K562 (cell line): ENCODE measurements around the gene RPS27. TPM values are rescaled to one million over a fixed set of nuclear protein-coding genes. Genes with fewer than 3 reads are reported as not detected.

ENCODE experiments used
- ATAC-seq: fragments of 200-7000 bp; cut with Tn5 transposase; 3 replicates; pipeline ENCODE4 v1.9.1; 2020; ENCODE audit warnings: moderate library complexity
- BruUV-seq: library from RNA; stranded (reverse); fragments of 400-500 nt; replicated peaks from 2 replicates; lab custom pipeline; 2021; lab: Mats Ljungman, UMichigan
- CTCF ChIA-PET: fragments of 300-600 bp; formaldehyde crosslinking; extraction: SDS; loops from one replicate; lab custom pipeline; 2021; ENCODE audit warnings: low intra/inter-chr PET ratio; lab: Yijun Ruan, JAX
- POLR2A ChIA-PET: fragments of 300-600, 350-650 bp; sonication (Branson Sonifier 250); formaldehyde crosslinking; extraction: SDS; loops from one replicate; lab custom pipeline; 2021; ENCODE audit warnings: antibody characterized with exemption, inconsistent platforms; lab: Yijun Ruan, JAX
- DNase-seq, 4 experiments: peaks; one replicate each; pipeline versions ENCODE4 v3.0.0 to v3.0.0-alpha.2; 2011 to 2018; ENCODE audit warnings: low spot score in 3 of 4, mixed read lengths in 3 of 4; ENCODE audit errors: extremely low read depth in 1 of 4
- FAIRE-seq: peaks from 2 replicates; lab custom pipeline; 2011; peaks lifted over from hg19 to GRCh38; lab: Jason Lieb, UNC
- H2AFZ ChIP-seq: 2 replicates; pipeline ENCODE4 v1.6.0; 2011; ENCODE audit warnings: low read depth, low read length, control low read depth, inconsistent platforms
- H3K27ac ChIP-seq: fragments of 200-600 bp; 3 replicates; pipeline ENCODE4 v1.8.0; 2011; ENCODE audit warnings: low read depth, mild to moderate bottlenecking, control low read depth, inconsistent platforms, low read length, moderate library complexity, mixed read lengths; ENCODE audit errors: extremely low read depth
- H3K27me3 ChIP-seq, 2 experiments: fragments of 300-600 bp in 1 of 2; 2 replicates in 1 of 2; 3 replicates in 1 of 2; pipeline versions ENCODE4 v1.6.0 to v1.8.0; 2011; ENCODE audit warnings: inconsistent platforms in 2 of 2, low read length in 2 of 2, mild to moderate bottlenecking in 1 of 2, mixed read lengths in 1 of 2, moderate library complexity in 1 of 2; ENCODE audit not compliant: control insufficient read depth in 2 of 2, insufficient read depth in 2 of 2
- H3K36me3 ChIP-seq: fragments of 300-600 bp; 3 replicates; pipeline ENCODE4 v1.8.0; 2011; ENCODE audit warnings: mild to moderate bottlenecking, low read length, inconsistent platforms; ENCODE audit not compliant: control insufficient read depth, insufficient read depth
- H3K4me1 ChIP-seq, 2 experiments: fragments of 200-600 bp in 1 of 2; replicated peaks in 1 of 2; 2 replicates in 1 of 2; 3 replicates in 1 of 2; pipeline versions ENCODE4 v1.5.1 to v1.8.0; 2011; ENCODE audit warnings: inconsistent platforms in 2 of 2, low read length in 2 of 2, mild to moderate bottlenecking in 1 of 2, mixed read lengths in 1 of 2, moderate library complexity in 1 of 2; ENCODE audit not compliant: control insufficient read depth in 2 of 2, insufficient read depth in 2 of 2
- H3K4me2 ChIP-seq: 2 replicates; pipeline ENCODE4 v1.6.1; 2011; ENCODE audit warnings: low read length, control low read depth, inconsistent platforms, mixed read lengths; ENCODE audit not compliant: insufficient read depth
- H3K4me3 ChIP-seq: fragments of 200-600 bp; sonication (generic), shearing (Covaris generic); 2 replicates; pipeline ENCODE4 v1.5.1; 2016; ENCODE audit warnings: control low read depth, inconsistent platforms
- H3K79me2 ChIP-seq: fragments of 200-600 bp; 3 replicates; pipeline ENCODE4 v1.8.0; 2011; ENCODE audit warnings: low read length, inconsistent platforms; ENCODE audit not compliant: control insufficient read depth, insufficient read depth
- H3K9ac ChIP-seq, 2 experiments: 2 replicates each; pipeline versions ENCODE4 v1.6.0 to v1.6.1; 2011; ENCODE audit warnings: low read depth in 2 of 2, low read length in 2 of 2, control low read depth in 1 of 2, inconsistent platforms in 1 of 2, mild to moderate bottlenecking in 1 of 2, mixed read lengths in 1 of 2; ENCODE audit not compliant: insufficient read depth in 1 of 2
- H3K9me1 ChIP-seq: one replicate; pipeline ENCODE4 v1.6.0; 2011; ENCODE audit warnings: inconsistent platforms, mild to moderate bottlenecking, low read length, moderate library complexity; ENCODE audit not compliant: control insufficient read depth, insufficient read depth
- H3K9me3 ChIP-seq: replicated peaks from 2 replicates; pipeline ENCODE4 v1.5.1; 2011; ENCODE audit warnings: low read depth, low read length, inconsistent platforms; ENCODE audit not compliant: control insufficient read depth, insufficient read depth
- H4K20me1 ChIP-seq: replicated peaks from 2 replicates; pipeline ENCODE4 v1.6.1; 2011; ENCODE audit warnings: low read length, inconsistent platforms, mixed read lengths; ENCODE audit not compliant: control insufficient read depth, insufficient read depth
- ATF3 ChIP-seq, 2 experiments: fragments of 450-650 bp in 1 of 2; sonication (generic) in 1 of 2; formaldehyde crosslinking in 1 of 2; IDR thresholded peaks in 1 of 2; conservative IDR thresholded peaks in 1 of 2; 2 replicates each; pipeline versions ENCODE4 v1.6.1 to v1.8.1; 2016 to 2023; ENCODE audit warnings: mild to moderate bottlenecking in 2 of 2, moderate library complexity in 2 of 2, inconsistent platforms in 1 of 2, missing genetic modification reagents in 1 of 2
- NCOA1 ChIP-seq: fragments of 450-650 bp; IDR thresholded peaks from 2 replicates; pipeline ENCODE4 v1.6.1; 2016; ENCODE audit warnings: low read depth
- PREB ChIP-seq: sonication (generic); formaldehyde crosslinking; IDR thresholded peaks from 2 replicates; pipeline ENCODE4 v1.8.1; 2023; ENCODE audit warnings: mild to moderate bottlenecking, missing genetic modification reagents
- RFX7 ChIP-seq: fragments of 250-450 bp; sonication (Bioruptor Pico); IDR thresholded peaks from 2 replicates; pipeline ENCODE4 v1.5.1; 2021; ENCODE audit warnings: mild to moderate bottlenecking
- SMAD2 ChIP-seq: fragments of 150-350 bp; IDR thresholded peaks from 2 replicates; pipeline ENCODE4 v1.6.1; 2014; ENCODE audit warnings: low read depth, mild to moderate bottlenecking, low read length
- ZBTB11 ChIP-seq, 3 experiments: fragments of 200-800 bp in 1 of 3; fragments of 250-450 bp in 1 of 3; fragments of 450-650 bp in 1 of 3; sonication (Bioruptor Pico) in 1 of 3; sonication (Bioruptor generic) in 1 of 3; formaldehyde crosslinking in 1 of 3; IDR thresholded peaks; 2 replicates each; pipeline versions ENCODE4 v1.6.1 to v1.8.0; 2016 to 2022; ENCODE audit warnings: mild to moderate bottlenecking in 2 of 3, missing genetic modification characterization in 2 of 3, missing compliant biosample characterization in 1 of 3, moderate library complexity in 1 of 3
- ZNF12 ChIP-seq: sonication (generic); formaldehyde crosslinking; IDR thresholded peaks from 2 replicates; pipeline ENCODE4 v1.4.0; 2020; ENCODE audit warnings: mild to moderate bottlenecking, missing genetic modification reagents
- ZNF184 ChIP-seq: sonication (generic); formaldehyde crosslinking; IDR thresholded peaks from 2 replicates; pipeline ENCODE4 v1.5.0; 2020; ENCODE audit warnings: missing genetic modification reagents
- ZNF57 ChIP-seq: fragments of 450-650 bp; formaldehyde crosslinking; IDR thresholded peaks from 2 replicates; pipeline ENCODE4 v1.4.0; 2020; ENCODE audit warnings: mild to moderate bottlenecking, moderate library complexity
- WGBS: fragments of 100-300 bp; shearing (Covaris generic); methylation state at CpG from one replicate; pipeline ENCODE4 v1.1.6; 2016; ENCODE audit warnings: low coverage, mixed read lengths; ENCODE audit not compliant: insufficient coverage; ENCODE audit errors: missing lambda C conversion rate; 5-methylcytosine and 5-hydroxymethylcytosine counted together
- in situ Hi-C: fragments of 300-500 bp; cut with MboI; formaldehyde crosslinking; loops from 4 replicates; pipeline ENCODE4 v1.15.0; 2018; ENCODE audit warnings: inconsistent platforms, mixed read lengths
- intact Hi-C: fragments of 100-400 bp; cut with micrococcal nuclease; formaldehyde crosslinking; loops from 2 replicates; pipeline ENCODE4 v1.14.2; 2022
- polyA plus RNA-seq, 8 experiments: library from polyadenylated mRNA; depleted of rRNA in 4 of 8; stranded (reverse) in 5 of 8; unstranded in 3 of 8; fragments of >200 nt; fragmentation: Nextera tagmentation in 2 of 8; fragmentation: Illumina TruSeq in 1 of 8; extraction: Ambion mirVana in 2 of 8; extraction: Trizol in 1 of 8; gene quantifications; 2 replicates each; pipeline versions ENCODE4 v1.2.1 to v1.2.3, GENCODE V29; 2011 to 2014; ENCODE audit warnings: inconsistent platforms in 1 of 8, missing spikeins in 1 of 8
- total RNA-seq, 7 experiments: library from RNA; depleted of rRNA in 6 of 7; stranded (reverse); fragments of >200 nt in 6 of 7; fragmentation: Illumina TruSeq in 2 of 7; extraction: Trizol in 2 of 7; gene quantifications; 2 replicates each; pipeline versions ENCODE4 v1.2.1 to v1.2.3, GENCODE V29; 2011 to 2021; ENCODE audit warnings: low replicate concordance in 1 of 7

RPS27 gene
- total and polyA plus RNA-seq, 9 of the 15 experiments (the other 6 are each of a cell fraction or from before 2014, with no cell fraction given) = 2,091 to 9,377 (median 6,706) TPM

- Histone ChIP-seq H3K4me1 (peaks cover 5 to 7% of the 10 kb centered on the region in 2 experiments; a peak in 4 of 5 replicates), H3K4me3 (no peak overlapping the region), H3K27me3 (no peaks in the 10 kb centered on the region), H3K36me3 (peaks cover 24% of the 10 kb centered on the region), H4K20me1 (no peaks in the 10 kb centered on the region), H3K9me1 (no peaks in the 10 kb centered on the region), H3K9ac (no peak overlapping the region), H3K4me2 (no peak overlapping the region), H3K9me3 (no peaks in the 10 kb centered on the region), H3K27ac (no peak overlapping the region), H3K79me2 (peaks cover 23% of the 10 kb centered on the region), H2AFZ (no peak overlapping the region)
- WGBS = 69% methylated on average over 2 of the region's 2 CpGs
- no peak for TF ChIP-seq ZNF184 (CRISPR knock-in tag)
- no peak for TF ChIP-seq ZBTB11 (CRISPR knock-in tag; IDR thresholded peaks at IDR 0.05)
- TF ChIP-seq ZNF57 (CRISPR knock-in tag) = no peak
- TF ChIP-seq NCOA1 = no peak
- TF ChIP-seq ATF3 (IDR thresholded peaks at IDR 0.05) = no peak
- TF ChIP-seq ATF3 (CRISPR knock-in tag; conservative IDR thresholded peaks at IDR 0.05) = no peak
- no peak for TF ChIP-seq ZNF12 (CRISPR knock-in tag)
- no peak for TF ChIP-seq SMAD2
- no peak for TF ChIP-seq PREB (CRISPR knock-in tag)
- TF ChIP-seq RFX7 (CRISPR knock-in tag) = no peak
- BruUV-seq = no TSS peak
- CTCF ChIA-PET = no interaction called here
- POLR2A ChIA-PET = interaction anchor here (0.6 to 1.2 kb wide), 3 partner anchors 20 to 48 kb away, joined by 3 to 4 read pairs (median 3); partner anchors contain the start of genes GATAD2B and RPS27
- no peak for DNase-seq
- FAIRE-seq = no peak
- ATAC-seq = no peak
- intact Hi-C loops = no loop called here
- in situ Hi-C loops = no loop called here
Measured at GRCh38 chr1:153970346-153970745, 20.2 kb upstream of the RPS27 start.
